ENCODE data around the gene CCDC186.

- no peak for TF ChIP-seq CTCF (IDR thresholded peaks at IDR 0.05)
- TF ChIP-seq POLR2A (IDR thresholded peaks at IDR 0.05) = no peak
Observed at GRCh38 chr10:114172776-114173602, 1.0 kb downstream of the CCDC186 start.

Data from testis (tissue), 2 donors.